HG03064 (cell line): Measurements from ENCODE around the gene STARD3.
"Not testable (repeated sequence)": the region's sequence is repeated elsewhere in the genome, so short reads cannot be mapped to it uniquely, and the experiment has no call there.

Experiments used
- ATAC-seq: cut with Tn5 transposase; IDR thresholded peaks from one replicate; pipeline ENCODE4 v1.9.1; 2021; ENCODE audit warnings: low read depth; ENCODE audit not compliant: unreplicated experiment

Gene STARD3

GRCh38 chr17:39687101-39687545 is 50.2 kb downstream of the STARD3 start:
- ATAC-seq, result no peak

- ATAC-seq, result peak; percentile 67
Observed at GRCh38 chr17:39687546-39688474, 50.9 kb downstream of the STARD3 start, which contains the start of gene PGAP3. Gene PGAP3 (minus strand): TSS chr17:39688057. CDS start chr17:39688014, 43 bp downstream.

GRCh38 chr17:39688475-39688835 is 51.5 kb downstream of the STARD3 start:
- ATAC-seq, result no peak

GRCh38 chr17:39688945-39689344 is 52.0 kb downstream of the STARD3 start:
- no peak for ATAC-seq

GRCh38 chr17:39694593-39694992 is 57.6 kb downstream of the STARD3 start:
- no peak for ATAC-seq

- ATAC-seq, result no peak
Observed at GRCh38 chr17:39695089-39695474, 58.1 kb downstream of the STARD3 start.

- ATAC-seq, result no peak
Observed at GRCh38 chr17:39696731-39697130, 59.8 kb downstream of the STARD3 start.

- ATAC-seq, result no peak
Observed at GRCh38 chr17:39697961-39698360, 61.0 kb downstream of the STARD3 start.

- ATAC-seq, result not testable (repeated sequence)
Observed at GRCh38 chr17:39699157-39699817, 62.3 kb downstream of the STARD3 start.

- ATAC-seq, result no peak
Observed at GRCh38 chr17:39699818-39700147, 62.8 kb downstream of the STARD3 start, which contains the start of gene ERBB2. Gene ERBB2 (plus strand): TSS chr17:39700064. CDS start chr17:39700239, 175 bp downstream.

- ATAC-seq, result no peak
Observed at GRCh38 chr17:39700148-39700987, 63.4 kb downstream of the STARD3 start.

- no peak for ATAC-seq
Observed at GRCh38 chr17:39701012-39701783, 64.3 kb downstream of the STARD3 start.

- ATAC-seq, result no peak
Observed at GRCh38 chr17:39701784-39702422, 65.0 kb downstream of the STARD3 start.

GRCh38 chr17:39702901-39703893 is 66.3 kb downstream of the STARD3 start:
- no peak for ATAC-seq

- no peak for ATAC-seq
Observed at GRCh38 chr17:39703913-39704312, 67.0 kb downstream of the STARD3 start.

- no peak for ATAC-seq
Observed at GRCh38 chr17:39704821-39705551, 68.0 kb downstream of the STARD3 start.

GRCh38 chr17:39705786-39706348 is 68.9 kb downstream of the STARD3 start:
- no peak for ATAC-seq
